LoVo (cell line): Measurements from ENCODE around the gene WNK2.
A peak's percentile ranks its signal among the peaks of the same experiment; 100 is the strongest.

ENCODE experiments used
- DNase-seq: peaks from one replicate; pipeline ENCODE4 v3.0.0-alpha.2; 2016; ENCODE audit warnings: low spot score

The WNK2 gene

DNA sequence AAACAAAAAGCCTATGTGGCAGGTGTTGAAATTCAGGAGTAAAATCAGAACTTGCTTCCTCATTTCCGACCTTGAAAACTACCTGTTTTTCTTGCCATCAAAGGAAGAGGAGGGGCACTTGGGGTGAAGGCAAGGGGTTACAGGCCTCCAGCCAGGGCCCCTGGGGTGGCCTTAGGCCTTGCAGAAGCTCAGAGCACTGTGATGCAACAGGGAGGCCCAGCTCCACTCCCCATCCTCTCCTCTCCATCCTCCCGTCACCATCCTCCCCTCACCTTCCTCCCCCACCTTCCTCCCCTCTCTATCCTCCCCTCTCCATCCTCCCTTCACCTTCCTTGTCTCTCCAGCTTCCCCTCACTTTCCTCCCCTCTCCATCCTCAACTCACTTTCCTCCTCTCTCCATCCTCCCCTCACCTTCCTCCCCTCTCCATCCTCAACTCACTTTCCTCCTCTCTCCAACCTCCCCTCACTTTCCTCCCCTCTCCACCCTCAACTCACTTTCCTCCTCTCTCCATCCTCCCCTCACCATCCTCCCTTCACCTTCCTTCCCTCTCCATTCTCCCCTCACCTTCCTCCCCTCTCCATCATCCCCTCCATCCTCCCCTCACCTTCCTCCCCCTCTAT is 111.6 kb downstream of the WNK2 start:
- no peak for DNase-seq

- no peak for DNase-seq
These were observed 113.0 kb downstream of the WNK2 start for GRCh38 chr9:93296889-93297480.

DNA sequence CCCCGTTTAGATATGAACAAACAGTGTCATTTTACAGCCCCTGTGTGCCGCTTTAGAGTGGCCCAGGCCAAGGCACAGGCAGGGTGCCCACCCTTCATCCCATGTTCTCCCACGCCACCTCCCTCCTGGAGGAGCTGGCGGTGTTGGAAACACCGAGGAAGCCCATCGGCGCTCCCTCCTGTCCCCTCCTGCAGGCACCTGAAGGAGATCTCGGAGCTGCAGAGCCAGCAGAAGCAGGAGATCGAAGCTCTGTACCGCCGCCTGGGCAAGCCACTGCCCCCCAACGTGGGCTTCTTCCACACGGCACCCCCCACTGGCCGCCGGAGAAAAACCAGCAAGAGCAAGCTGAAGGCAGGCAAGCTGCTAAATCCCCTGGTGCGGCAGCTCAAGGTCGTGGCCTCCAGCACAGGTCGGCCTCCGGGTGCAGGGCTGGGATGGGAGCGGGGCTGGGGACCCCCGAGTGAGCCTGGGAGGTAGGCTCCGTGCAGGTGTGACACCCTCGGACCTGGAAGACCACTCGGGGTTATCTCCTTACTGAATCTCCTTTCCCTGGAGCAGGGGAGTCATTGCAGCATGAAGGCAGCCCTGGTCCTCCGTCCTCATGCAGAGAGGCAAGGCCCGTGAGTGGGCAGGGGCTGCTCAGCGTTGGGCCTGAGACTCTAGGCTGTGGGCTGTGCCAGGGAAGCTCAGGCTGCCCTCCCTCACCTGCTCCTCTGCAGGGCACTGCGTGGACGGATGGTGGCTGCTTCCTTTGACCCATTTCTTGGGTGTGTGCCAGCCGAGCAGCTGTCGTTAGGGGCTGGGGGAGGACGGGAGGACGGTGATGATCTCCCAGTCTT is 113.9 kb downstream of the WNK2 start:
- no peak for DNase-seq

DNA sequence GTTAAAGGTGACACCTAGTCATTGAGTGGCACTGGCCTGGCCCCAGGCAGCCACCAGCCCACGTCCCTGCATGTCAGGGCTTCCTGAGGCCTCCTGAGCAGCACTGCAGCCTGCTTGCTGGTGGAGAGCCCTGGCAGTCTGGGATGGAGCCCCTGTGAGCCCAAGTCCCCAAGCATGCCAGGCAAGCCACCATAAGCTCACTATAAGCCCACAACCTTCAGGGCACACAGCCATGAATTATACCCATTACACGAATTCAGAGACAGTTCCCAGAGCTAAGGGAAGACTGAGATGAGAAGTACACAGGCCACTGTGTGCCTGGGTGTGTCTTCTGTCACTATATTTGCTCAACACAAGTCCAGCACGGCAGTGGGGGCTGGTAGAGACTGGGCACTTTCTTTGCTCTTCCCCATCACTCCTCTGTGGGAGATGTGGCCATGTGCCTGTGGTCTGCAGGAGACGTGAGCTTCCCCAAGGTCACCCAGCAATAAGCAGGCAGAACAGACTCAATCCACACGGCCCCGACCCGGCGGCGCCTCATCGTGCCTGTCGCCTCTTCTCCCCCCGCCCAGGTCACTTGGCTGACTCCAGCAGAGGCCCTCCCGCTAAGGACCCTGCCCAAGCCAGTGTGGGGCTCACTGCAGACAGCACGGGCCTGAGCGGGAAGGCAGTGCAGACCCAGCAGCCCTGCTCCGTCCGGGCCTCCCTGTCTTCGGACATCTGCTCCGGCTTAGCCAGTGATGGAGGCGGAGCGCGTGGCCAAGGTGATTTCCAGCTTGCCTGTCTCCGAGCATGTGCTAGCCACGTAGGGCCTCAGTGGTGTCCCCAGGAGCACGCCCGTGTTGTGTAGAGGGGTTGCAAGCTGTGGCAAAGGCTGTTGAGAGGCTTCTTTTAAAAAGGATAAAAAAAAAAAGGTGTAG is 114.8 kb downstream of the WNK2 start:
- no peak for DNase-seq

DNA sequence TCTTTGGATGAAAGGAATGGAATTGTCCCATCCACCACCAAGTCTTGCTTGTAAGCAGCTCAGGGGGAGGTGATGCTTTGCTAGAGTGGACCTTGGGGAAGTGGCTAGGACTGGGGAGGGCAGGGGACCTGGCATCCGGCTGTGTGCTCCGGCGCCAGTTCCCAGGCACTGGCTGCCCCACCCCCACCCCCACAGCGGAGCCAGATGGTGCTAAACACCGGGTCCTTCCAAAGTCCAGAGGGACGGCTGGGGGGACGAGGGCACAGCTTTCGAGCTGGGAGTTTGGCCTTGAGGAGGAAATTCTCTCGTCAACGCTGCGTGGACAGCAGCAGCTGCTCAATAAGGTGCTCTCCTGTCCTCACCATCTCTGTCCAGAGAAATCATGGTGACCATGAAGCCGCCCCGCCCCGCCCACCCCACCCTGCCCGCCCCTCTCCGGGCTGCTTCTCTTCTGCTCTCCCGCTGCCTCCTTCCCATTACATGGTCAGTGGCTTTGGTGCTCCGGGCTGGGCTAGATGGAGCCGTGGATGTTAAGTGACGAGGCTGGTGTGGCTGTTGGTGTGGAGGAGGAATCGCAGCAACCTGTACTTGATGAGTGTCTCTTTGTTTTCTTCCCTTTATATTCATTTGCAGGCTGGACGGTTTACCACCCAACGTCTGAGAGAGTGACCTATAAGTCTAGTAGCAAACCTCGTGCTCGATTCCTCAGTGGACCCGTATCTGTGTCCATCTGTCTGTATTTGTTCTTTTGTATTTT is 115.7 kb downstream of the WNK2 start:
- no peak for DNase-seq

DNA sequence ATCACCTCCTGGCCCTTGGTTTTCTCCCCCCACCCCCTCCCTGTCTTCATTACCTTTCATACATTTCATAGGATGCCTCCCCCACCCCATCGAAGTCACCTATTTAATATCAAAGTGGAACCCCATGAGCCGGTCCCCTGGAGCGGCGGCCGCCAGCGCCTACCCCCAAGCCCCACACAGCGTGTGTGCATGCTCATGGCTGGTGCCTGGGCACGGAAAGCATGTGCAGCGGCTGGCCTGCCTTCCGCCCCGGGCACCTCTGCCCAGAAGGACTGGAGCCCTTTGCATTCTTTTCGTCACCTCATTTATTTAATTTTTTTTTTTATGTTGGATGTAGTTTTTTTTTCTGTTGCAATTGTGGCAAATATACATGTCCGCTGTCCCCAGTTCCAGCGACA is 116.2 kb downstream of the WNK2 start:
- DNase-seq = no peak

DNA sequence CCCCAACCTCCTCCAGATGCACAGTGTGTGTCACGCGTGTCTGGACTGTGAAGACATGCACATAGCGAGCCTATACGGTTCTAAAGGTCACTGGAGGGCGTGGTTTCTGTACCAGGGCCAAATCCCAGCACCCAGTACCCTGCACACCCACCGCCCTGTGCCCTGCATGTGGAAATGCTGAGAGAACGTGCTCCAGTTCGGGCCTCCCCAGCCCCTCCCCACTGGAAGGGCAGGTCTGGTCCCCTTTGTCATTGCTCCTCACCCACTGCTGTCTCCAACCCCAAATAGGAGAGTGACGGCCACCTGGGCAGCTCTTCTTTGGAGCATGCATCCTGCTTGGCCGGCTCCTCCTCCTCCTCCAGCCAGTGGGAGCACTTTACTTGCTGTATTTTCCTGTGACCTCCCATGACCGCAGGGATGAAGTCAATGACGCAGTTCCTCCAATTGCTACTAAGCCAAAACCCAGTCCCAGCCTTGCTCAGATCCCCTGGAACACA is 116.7 kb downstream of the WNK2 start:
- DNase-seq = no peak

DNA sequence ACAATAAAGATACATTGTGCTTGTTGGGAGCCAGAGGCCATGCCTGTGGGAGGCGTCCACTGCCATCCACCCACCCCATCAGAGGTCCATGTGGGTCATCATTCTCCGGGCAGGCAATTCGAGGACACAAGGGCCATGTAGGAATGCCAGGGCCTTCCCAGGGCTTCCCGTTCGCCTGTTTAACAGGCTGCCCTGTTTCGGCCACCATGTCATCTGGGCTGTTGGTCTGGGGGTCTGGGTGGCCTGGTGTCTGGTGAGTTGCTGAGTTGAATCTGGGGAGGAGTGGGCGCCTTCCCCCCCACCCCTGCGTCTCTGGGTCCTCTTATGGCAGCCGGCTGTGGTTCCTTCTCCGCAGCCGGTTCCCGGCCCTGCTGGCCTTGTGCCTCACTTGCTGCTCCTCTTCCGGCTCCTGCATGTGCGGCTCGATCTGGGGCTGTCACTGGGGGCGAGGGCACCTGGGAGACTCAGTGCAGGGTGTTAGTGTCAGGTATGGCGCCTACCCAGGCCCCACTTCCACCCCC is 117.4 kb downstream of the WNK2 start:
- no peak for DNase-seq

DNA sequence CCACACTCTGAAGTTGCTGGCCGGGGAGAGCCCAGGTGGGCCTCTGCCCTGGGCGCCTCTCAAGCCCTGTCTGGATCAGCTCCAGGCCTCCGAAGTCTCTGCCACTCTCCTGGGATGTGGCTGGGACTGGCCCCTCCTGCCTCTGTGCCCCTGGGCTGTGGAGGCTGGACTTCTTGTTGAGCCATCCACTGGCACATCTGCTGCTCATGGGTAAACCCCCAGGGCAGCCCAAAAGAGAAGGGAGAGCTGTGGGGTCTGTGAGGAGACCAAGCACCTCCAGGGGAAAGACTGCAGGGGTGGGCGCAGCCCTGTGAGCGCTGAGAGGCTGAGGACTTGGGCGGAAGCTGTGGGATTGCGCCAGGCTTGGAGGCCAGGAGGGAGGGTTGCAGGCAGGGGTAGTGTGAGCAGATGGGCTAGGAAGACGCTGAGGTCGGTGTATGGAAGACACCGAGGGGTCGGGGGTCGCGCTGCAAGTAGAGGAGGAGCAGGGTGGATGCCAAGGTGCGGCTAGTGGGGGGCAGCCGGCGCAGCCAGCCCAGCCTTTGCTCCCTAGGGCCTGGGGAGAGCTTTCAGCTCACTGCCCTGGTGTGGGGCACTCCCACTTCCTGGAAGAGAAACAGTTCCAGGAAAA is 118.1 kb downstream of the WNK2 start:
- DNase-seq = no peak

- DNase-seq = peak; percentile 10
These were observed 118.8 kb downstream of the WNK2 start for GRCh38 chr9:93302586-93303257.

GRCh38 chr9:93303258-93303771 is 119.4 kb downstream of the WNK2 start:
- no peak for DNase-seq

DNA sequence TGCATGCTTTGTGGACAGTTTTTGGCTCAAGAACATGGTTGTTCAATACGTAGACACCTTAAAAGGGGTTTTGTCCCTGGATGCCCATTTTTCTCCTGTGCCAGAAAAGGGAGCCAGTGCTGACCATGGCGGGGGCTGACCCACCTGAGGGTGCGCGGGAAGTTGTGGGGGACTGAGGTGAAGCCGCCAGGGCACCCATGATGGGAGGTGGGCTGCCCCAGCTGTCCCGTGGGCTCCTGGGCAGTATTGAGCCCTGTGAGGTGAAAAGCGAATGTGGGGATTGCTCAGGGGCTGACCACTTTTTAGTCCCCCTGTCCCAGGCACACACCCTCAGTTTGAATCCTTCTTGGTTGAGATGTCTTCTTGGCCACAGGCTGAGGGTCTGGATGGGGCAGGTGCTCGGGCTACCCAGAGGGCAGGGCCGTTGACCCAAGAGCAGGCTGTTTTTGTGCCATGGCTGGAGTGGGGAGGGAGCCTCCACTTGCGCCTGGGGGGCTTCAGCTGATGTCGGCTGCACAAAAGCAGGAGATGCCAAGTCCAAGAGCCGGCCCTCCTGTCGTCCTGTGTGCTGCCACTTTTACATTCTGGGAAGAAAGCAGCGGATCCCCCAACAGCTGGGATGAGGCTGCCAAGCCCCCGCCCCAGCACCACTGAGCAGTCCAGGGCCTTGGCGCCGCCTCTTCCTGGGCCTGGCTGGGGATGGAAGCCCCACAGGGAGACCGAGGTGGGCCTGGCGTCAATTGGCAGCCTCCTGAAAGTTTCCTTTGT is 120.1 kb downstream of the WNK2 start:
- DNase-seq = no peak

- DNase-seq = no peak
These were observed 120.9 kb downstream of the WNK2 start for GRCh38 chr9:93304574-93305496.

- no peak for DNase-seq
These were observed 121.6 kb downstream of the WNK2 start for GRCh38 chr9:93305497-93306020.

GRCh38 chr9:93306081-93306480 is 122.1 kb downstream of the WNK2 start:
- DNase-seq = no peak

- DNase-seq = no peak
These were observed 122.7 kb downstream of the WNK2 start for GRCh38 chr9:93306579-93307091.

DNA sequence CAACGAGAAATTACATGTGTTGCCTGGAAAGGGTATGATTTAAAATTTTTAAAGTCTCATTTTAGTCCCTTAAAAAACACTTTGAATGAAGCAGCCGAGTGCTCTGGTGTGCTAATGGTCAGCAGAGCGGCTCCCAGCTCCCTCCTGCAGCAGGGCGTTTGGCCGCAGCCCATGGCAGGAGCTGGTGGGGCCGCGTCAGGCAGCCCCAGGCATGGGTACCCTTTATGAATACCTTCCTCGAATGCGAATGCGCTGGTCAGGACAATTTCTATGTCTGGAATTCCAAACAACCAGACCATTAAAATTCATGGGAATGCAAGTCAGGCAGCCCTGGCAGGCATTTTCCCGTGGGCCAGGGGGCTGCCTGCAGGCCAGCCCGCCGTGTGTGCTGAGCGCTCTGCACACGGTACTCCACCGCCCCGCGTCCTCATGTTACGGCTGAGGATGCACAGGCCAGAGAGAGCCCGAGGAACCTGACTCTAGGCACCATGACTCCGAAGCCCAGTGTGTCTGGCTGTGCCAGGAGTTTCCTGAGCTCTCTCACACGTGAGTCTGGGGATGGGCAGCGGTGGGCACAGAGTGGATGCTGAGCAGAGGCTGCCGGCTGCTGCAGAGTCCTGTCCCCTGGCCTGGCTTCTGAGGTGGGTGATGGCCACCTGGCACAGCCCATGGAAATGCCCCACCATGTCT is 123.7 kb downstream of the WNK2 start:
- DNase-seq = no peak
